Cerebellar cortex (tissue), 1 donor: ENCODE results near the gene ARL3.
"Not testable (repeated sequence)": the region's sequence is repeated elsewhere in the genome, so short reads cannot be mapped to it uniquely, and the experiment has no call there.

Experiments
- DNase-seq: peaks from one replicate; pipeline ENCODE4 v3.0.0-alpha.2; 2015; ENCODE audit warnings: low spot score

ARL3 gene

GRCh38 chr10:102713814-102714620 lies at the start of gene ARL3:
TSS of gene ARL3 (minus strand) at chr10:102714397. CDS start at chr10:102714275, 122 bp downstream.
- peak; percentile 98 for DNase-seq

GRCh38 chr10:102763037-102763607 lies 48.9 kb upstream of the ARL3 start:
- DNase-seq, result no peak

GRCh38 chr10:102762401-102763015 lies 48.3 kb upstream of the ARL3 start:
- DNase-seq, result no peak

GRCh38 chr10:102761981-102762380 lies 47.8 kb upstream of the ARL3 start:
- no peak for DNase-seq

GRCh38 chr10:102759497-102760210 lies 45.5 kb upstream of the ARL3 start:
- DNase-seq, result no peak

- not testable (repeated sequence) for DNase-seq
These were observed 44.7 kb upstream of the ARL3 start for GRCh38 chr10:102758933-102759262.

- DNase-seq, result no peak
These were observed 44.2 kb upstream of the ARL3 start for GRCh38 chr10:102758240-102758932.

GRCh38 chr10:102757323-102757722 lies 43.1 kb upstream of the ARL3 start:
- no peak for DNase-seq

GRCh38 chr10:102753718-102754117 lies 39.5 kb upstream of the ARL3 start:
- DNase-seq, result no peak

GRCh38 chr10:102752934-102753664 lies 38.9 kb upstream of the ARL3 start:
- DNase-seq, result peak; percentile 51

GRCh38 chr10:102752266-102752930 lies 38.2 kb upstream of the ARL3 start:
- DNase-seq, result no peak

- DNase-seq, result no peak
These were observed 31.0 kb upstream of the ARL3 start for GRCh38 chr10:102745157-102745556.

- peak; percentile 25 for DNase-seq
These were observed 30.3 kb upstream of the ARL3 start for GRCh38 chr10:102744374-102745051.

GRCh38 chr10:102743588-102744373 lies 29.6 kb upstream of the ARL3 start, which contains the start of gene WBP1L:
TSS of gene WBP1L (plus strand) at chr10:102743948. CDS start at chr10:102744054, 106 bp downstream.
- DNase-seq, result peak; percentile 100

- no peak for DNase-seq
These were observed 28.9 kb upstream of the ARL3 start for GRCh38 chr10:102743078-102743587.

- DNase-seq, result not testable (repeated sequence)
These were observed 28.1 kb upstream of the ARL3 start for GRCh38 chr10:102742313-102742712.

GRCh38 chr10:102741726-102742237 lies 27.6 kb upstream of the ARL3 start:
- no peak for DNase-seq

- no peak for DNase-seq
These were observed 26.0 kb upstream of the ARL3 start for GRCh38 chr10:102740229-102740628.

- DNase-seq, result no peak
These were observed 24.5 kb upstream of the ARL3 start for GRCh38 chr10:102738692-102739121.
